GM21619 (cell line): ENCODE results near the gene MICB.
"Not testable (repeated sequence)": the region's sequence is repeated elsewhere in the genome, so short reads cannot be mapped to it uniquely, and the experiment has no call there.

Experiments
- ATAC-seq: cut with Tn5 transposase; IDR thresholded peaks from one replicate; pipeline ENCODE4 v1.9.1; 2021; ENCODE audit not compliant: unreplicated experiment

The MICB gene

GRCh38 chr6:31498748-31499147 is 803 bp downstream of the MICB start:
- ATAC-seq: no peak

- ATAC-seq: not testable (repeated sequence)
These were observed 1.7 kb downstream of the MICB start for GRCh38 chr6:31499648-31500047.

GRCh38 chr6:31502586-31502985 is 4.6 kb downstream of the MICB start:
- ATAC-seq: no peak

GRCh38 chr6:31509036-31509435 is 11.1 kb downstream of the MICB start:
- not testable (repeated sequence) for ATAC-seq

GRCh38 chr6:31510007-31510406 is 12.1 kb downstream of the MICB start:
- ATAC-seq: no peak

GRCh38 chr6:31513456-31514165 is 15.7 kb downstream of the MICB start:
- ATAC-seq: no peak

- ATAC-seq: no peak
These were observed 23.9 kb downstream of the MICB start for GRCh38 chr6:31521835-31522234.

- ATAC-seq: no peak
These were observed 27.6 kb downstream of the MICB start for GRCh38 chr6:31525553-31525931.

- ATAC-seq: no peak
These were observed 28.1 kb downstream of the MICB start for GRCh38 chr6:31525932-31526591.

GRCh38 chr6:31528307-31528777 is 30.4 kb downstream of the MICB start:
- ATAC-seq: no peak

GRCh38 chr6:31528821-31529328 is 30.9 kb downstream of the MICB start, which contains the start of gene MCCD1:
Gene MCCD1, plus strand, starts transcription at chr6:31528962. Its CDS starts 53 bp downstream, at chr6:31529015.
- no peak for ATAC-seq

GRCh38 chr6:31529329-31530150 is 31.6 kb downstream of the MICB start:
- no peak for ATAC-seq

- ATAC-seq: no peak
These were observed 32.7 kb downstream of the MICB start for GRCh38 chr6:31530659-31531058.

- no peak for ATAC-seq
These were observed 33.2 kb downstream of the MICB start for GRCh38 chr6:31531162-31531561.

- ATAC-seq: no peak
These were observed 34.1 kb downstream of the MICB start for GRCh38 chr6:31531771-31532643.

- ATAC-seq: no peak
These were observed 34.9 kb downstream of the MICB start for GRCh38 chr6:31532644-31533454.

- no peak for ATAC-seq
These were observed 35.5 kb downstream of the MICB start for GRCh38 chr6:31533455-31533841.

- ATAC-seq: no peak
These were observed 36.1 kb downstream of the MICB start for GRCh38 chr6:31534011-31534410.

- ATAC-seq: no peak
These were observed 36.6 kb downstream of the MICB start for GRCh38 chr6:31534521-31535040.
